ENCODE data around the gene AKAP6.

Gene AKAP6

GRCh38 chr14:32542507-32542906, 213.4 kb downstream of the AKAP6 start:
- DNase-seq (ENCODE audit: low read depth) = peak; percentile 6
- H3K4me3 ChIP-seq (ENCODE audit: low read depth, low read length) = no peak overlapping the region
- TF ChIP-seq CTCF (conservative IDR thresholded peaks at IDR 0.05; ENCODE audit: low read depth, low read length) = no peak

DNA sequence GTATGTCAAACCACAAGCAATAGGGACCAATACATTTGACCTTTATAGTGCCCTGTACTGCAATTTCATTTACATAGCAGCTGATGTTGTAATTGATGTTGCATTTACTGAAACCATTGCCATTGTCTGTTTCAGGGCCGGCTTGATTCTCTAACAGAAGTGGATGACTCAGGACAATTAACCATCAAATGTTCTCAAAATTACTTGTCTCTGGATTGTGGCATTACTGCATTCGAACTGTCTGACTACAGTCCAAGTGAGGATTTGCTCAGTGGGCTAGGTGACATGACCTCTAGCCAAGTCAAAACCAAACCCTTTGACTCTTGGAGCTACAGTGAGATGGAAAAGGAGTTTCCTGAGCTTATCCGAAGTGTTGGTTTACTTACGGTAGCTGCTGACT, 216.0 kb downstream of the AKAP6 start:
- TF ChIP-seq CTCF (conservative IDR thresholded peaks at IDR 0.05; ENCODE audit: low read depth, low read length) = no peak
- DNase-seq (ENCODE audit: low read depth) = peak; percentile 0
- H3K4me3 ChIP-seq (ENCODE audit: low read depth, low read length) = no peak overlapping the region

DNA sequence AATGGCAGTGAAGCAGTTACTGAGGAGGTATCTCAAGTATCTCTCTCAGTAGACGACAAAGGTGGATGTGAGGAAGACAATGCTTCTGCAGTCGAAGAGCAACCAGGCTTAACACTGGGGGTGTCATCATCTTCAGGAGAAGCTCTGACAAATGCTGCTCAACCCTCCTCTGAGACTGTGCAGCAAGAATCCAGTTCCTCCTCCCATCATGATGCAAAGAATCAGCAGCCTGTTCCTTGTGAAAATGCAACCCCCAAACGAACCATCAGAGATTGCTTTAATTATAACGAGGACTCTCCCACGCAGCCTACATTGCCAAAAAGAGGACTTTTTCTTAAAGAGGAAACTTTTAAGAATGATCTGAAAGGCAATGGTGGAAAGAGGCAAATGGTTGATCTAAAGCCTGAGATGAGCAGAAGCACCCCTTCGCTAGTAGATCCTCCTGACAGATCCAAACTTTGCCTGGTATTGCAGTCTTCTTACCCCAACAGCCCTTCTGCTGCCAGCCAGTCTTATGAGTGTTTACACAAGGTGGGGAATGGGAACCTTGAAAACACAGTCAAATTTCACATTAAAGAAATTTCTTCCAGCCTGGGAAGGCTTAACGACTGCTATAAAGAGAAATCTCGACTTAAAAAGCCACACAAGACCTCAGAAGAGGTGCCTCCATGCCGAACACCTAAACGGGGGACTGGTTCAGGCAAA, 216.6 kb downstream of the AKAP6 start:
- DNase-seq (ENCODE audit: low read depth) = no peak
- no peak overlapping the region for H3K4me3 ChIP-seq (ENCODE audit: low read depth, low read length)
- TF ChIP-seq CTCF (conservative IDR thresholded peaks at IDR 0.05; ENCODE audit: low read depth, low read length) = no peak

DNA sequence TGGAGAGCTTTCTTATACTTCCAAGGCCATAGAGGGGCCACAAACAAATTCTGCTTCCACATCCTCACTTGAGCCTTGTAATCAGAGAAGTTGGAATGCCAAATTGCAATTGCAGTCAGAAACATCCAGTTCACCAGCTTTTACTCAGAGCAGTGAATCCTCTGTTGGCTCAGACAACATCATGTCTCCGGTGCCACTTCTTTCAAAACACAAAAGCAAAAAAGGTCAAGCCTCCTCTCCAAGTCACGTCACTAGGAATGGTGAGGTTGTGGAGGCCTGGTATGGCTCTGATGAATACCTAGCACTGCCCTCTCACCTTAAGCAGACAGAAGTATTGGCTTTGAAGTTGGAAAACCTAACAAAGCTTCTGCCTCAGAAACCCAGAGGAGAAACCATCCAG, 217.1 kb downstream of the AKAP6 start:
- TF ChIP-seq CTCF (conservative IDR thresholded peaks at IDR 0.05; ENCODE audit: low read depth, low read length) = no peak
- no peak for DNase-seq (ENCODE audit: low read depth)
- no peak overlapping the region for H3K4me3 ChIP-seq (ENCODE audit: low read depth, low read length)

- TF ChIP-seq CTCF (conservative IDR thresholded peaks at IDR 0.05; ENCODE audit: low read depth, low read length) = no peak
- no peak overlapping the region for H3K4me3 ChIP-seq (ENCODE audit: low read depth, low read length)
- DNase-seq (ENCODE audit: low read depth) = no peak
Observed at GRCh38 chr14:32552766-32553165, 223.7 kb downstream of the AKAP6 start.

DNA sequence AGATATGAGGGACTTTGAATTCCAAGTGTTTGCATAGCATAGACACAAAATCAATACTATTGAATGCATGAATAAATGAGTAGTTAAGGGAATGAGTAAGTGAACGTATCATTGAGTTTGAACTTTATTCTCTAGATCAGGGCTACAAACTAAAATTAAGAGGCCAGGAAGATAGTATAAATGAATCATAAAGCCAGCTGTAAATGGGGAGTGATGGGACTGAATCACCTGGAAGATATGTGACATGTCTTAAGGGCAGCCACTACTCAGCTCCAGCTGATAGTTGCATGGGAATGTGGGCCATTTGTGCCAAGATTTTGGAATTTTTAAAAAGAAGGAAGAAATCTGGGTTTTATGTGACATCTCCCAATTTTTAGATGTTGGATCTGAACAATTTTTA, 229.9 kb downstream of the AKAP6 start:
- TF ChIP-seq CTCF (conservative IDR thresholded peaks at IDR 0.05; ENCODE audit: low read depth, low read length) = no peak
- H3K4me3 ChIP-seq (ENCODE audit: low read depth, low read length) = no peak overlapping the region
- peak; percentile 2 for DNase-seq (ENCODE audit: low read depth)

DNA sequence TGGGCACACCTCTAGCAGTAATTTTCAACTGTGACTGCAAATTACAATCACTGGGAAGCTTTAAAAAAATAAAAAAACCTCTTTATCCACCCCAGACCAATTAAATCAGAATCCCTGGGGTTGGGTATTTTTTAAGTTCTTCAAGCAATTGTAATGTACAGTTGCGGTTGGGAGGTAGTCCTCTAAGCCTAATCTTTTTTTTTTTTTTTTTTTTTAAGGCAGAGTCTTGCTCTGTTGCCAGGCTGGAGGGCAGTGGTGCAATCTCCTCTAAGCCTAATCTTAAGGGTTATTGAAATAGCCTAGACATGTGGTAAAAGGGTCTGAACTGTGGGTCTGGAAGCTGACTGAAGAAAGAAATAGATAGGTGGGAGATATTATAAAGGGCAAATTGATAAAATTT, 230.5 kb downstream of the AKAP6 start:
- H3K4me3 ChIP-seq (ENCODE audit: low read depth, low read length) = no peak overlapping the region
- peak; percentile 40 for DNase-seq (ENCODE audit: low read depth)
- no peak for TF ChIP-seq CTCF (conservative IDR thresholded peaks at IDR 0.05; ENCODE audit: low read depth, low read length)

Measured in choroid plexus epithelial cell (primary cell).